H54 (cell line): ENCODE results near the gene TMEM87B.
"Not testable (repeated sequence)": the region's sequence is repeated elsewhere in the genome, so short reads cannot be mapped to it uniquely, and the experiment has no call there.

Experiments used
- DNase-seq: peaks from one replicate; pipeline ENCODE4 v3.0.0; 2011; ENCODE audit warnings: low spot score, mixed read lengths; ENCODE audit not compliant: insufficient read length
- FAIRE-seq: peaks from 3 replicates; lab custom pipeline; 2011; peaks lifted over from hg19 to GRCh38; lab: Jason Lieb, UNC
- POLR2A ChIP-seq: IDR thresholded peaks from 2 replicates; pipeline ENCODE4 v1.6.1; 2011; ENCODE audit warnings: low read depth, mild to moderate bottlenecking, low read length

The TMEM87B gene

GRCh38 chr2:112139033-112139614 is 84.1 kb downstream of the TMEM87B start:
- TF ChIP-seq POLR2A, result 0 out of 2 replicates have a peak, but pooled peaks have one; percentile 22
- not testable (repeated sequence) for DNase-seq, FAIRE-seq

- DNase-seq, FAIRE-seq: not testable (repeated sequence)
These were observed 84.7 kb downstream of the TMEM87B start for GRCh38 chr2:112139661-112140204.

DNA sequence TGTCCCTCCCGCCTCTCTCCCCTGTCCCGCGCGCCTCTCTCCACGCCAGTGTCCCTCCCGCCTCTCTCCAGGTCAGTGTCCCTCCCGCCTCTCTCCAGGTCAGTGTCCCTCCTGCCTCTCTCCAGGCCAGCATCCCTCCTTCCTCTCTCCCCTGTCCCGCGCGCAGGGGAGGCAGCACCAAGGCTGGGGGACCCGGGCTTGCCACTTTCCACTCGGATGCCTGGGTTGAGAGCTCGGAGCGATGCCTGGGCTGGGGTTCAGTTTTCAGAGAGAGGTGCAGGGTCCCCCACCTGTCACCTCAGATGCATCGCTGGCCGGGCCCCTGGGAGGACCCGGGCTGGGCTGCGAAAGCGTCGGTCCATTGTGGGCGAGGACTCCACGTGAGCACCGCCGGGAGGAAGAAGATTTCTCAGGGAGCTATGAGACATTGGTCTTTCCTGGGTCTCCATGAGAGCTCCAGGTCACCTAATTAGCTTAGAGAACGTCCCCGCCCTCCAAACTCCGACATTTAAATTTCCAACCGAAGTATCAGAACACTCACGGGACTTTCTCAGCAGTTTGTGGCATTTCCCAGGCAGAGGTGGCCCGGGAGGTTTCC is 85.2 kb downstream of the TMEM87B start:
- FAIRE-seq, result no peak
- DNase-seq, result no peak
- TF ChIP-seq POLR2A, result no peak

GRCh38 chr2:112140899-112141625 is 86.0 kb downstream of the TMEM87B start:
- FAIRE-seq (no peak), DNase-seq (no peak)
- no peak for TF ChIP-seq POLR2A

GRCh38 chr2:112141626-112142007 is 86.5 kb downstream of the TMEM87B start:
- DNase-seq, result no peak
- TF ChIP-seq POLR2A, result no peak
- no peak for FAIRE-seq

GRCh38 chr2:112142525-112143078 is 87.5 kb downstream of the TMEM87B start:
- no peak for TF ChIP-seq POLR2A
- FAIRE-seq (no peak), DNase-seq (no peak)

GRCh38 chr2:112143150-112143549 is 88.1 kb downstream of the TMEM87B start:
- no peak for TF ChIP-seq POLR2A
- FAIRE-seq (no peak), DNase-seq (no peak)

- no peak for TF ChIP-seq POLR2A
- no peak for FAIRE-seq
- no peak for DNase-seq
These were observed 89.9 kb downstream of the TMEM87B start for GRCh38 chr2:112144966-112145365.

DNA sequence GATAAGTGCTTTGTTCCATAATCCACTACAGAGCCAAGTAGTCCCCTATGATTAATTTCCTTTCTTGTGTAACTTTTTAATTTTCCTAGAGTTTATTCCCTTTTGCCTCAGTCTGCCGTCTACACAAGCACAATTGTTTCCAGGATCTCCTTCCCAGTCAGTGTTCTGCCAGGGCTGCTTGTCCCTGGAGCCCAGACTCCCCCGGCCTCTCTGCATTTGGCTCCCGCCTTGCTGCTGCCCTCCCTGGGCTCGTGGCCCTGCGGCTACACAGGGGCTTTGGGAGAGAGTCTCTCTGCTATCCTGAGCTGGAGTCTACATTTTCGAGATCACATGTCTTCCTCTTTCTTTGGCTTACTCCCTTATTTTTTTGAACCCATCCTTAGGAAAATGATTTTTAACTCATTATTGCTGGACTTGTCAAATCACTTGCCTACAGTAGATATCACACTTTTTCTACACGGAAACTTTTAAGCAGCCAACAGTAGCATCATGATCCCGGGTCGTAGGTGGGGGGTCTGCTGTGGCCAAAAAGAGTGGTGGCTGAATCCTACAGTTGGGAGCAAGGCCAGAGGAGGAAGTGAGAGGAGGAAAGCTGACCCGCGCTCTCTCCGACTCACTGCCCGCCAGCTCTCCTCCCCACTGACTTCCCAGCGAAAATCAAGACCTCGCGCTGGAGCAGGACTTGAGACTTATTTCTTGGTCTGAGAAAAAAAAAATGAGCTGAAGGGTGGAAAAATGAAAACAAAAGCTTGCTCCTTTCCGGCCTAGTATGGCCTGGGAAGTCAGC is 92.5 kb downstream of the TMEM87B start:
- DNase-seq (no peak), FAIRE-seq (no peak)
- TF ChIP-seq POLR2A, result no peak

DNA sequence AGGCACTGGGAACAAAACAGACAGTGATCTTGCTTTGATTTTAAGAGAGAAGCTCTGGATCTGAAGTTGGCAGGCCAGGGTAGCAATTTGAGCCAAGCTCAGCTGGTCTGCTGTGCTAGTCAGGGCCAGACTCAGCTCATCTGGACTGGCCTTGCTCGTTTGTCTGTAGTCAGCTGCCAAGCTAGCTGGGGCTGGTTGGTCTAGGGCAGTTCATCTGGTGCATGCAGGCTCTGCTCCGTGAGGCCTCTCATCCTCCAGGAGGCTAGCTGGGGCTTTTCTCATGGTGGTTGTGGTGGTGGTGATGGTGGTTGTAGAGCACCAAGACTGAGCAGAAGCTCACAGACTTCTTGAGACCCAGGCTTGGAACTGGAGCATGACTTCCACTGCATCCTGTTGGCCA is 93.4 kb downstream of the TMEM87B start:
- no peak for DNase-seq
- FAIRE-seq, result no peak
- TF ChIP-seq POLR2A, result no peak

- no peak for TF ChIP-seq POLR2A
- DNase-seq (no peak), FAIRE-seq (no peak)
These were observed 94.1 kb downstream of the TMEM87B start for GRCh38 chr2:112149194-112149593.

DNA sequence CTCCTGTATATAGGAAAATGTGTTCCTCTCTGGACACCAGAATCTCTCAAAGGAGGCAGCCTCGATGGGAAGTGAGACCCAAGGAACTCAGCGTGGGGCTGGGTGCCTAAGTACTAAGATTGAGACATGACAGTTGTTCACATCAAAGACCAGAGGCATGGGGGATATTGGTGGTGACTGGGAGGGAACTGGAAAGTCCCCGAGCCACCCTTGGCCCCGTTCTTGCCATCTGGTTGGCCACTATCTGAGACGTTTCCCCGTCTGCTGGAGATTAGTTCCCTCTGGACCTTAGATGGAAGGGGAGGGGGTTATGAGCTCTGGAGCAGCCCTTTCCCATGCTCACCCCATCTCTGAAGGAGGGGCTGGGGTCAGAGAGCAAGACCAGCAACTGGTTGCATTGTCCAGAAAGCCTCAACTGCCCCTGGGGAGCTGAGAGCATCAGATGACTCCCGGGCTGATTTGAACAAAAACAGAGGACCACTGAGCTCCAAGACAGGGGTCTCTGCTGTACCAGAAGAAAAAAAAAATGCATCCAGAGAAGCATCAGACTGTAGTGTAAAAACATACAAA is 94.9 kb downstream of the TMEM87B start:
- no peak for FAIRE-seq
- TF ChIP-seq POLR2A, result no peak
- DNase-seq, result no peak

- FAIRE-seq (no peak), DNase-seq (peak; percentile 29)
- TF ChIP-seq POLR2A, result no peak
These were observed 95.4 kb downstream of the TMEM87B start for GRCh38 chr2:112150447-112150846.

DNA sequence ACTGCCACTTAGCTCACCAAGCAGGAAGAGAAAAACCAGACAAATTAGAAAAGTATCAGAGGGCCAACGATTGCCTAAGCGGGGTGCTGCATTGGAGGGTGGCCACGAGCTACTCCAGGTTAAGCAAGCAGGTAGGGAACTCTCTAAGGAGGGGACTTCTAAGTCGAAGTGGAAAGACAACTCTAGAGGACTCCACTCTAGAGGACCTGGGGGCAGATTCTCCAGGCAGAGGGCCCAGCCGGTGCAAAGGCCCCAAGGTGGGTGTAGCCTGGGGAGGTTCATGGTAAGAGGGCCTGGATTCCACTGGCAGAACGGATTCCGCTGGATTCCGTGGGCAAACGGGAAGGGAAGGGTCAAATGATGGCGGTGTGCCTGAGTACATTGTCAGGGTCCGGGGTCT is 95.8 kb downstream of the TMEM87B start:
- no peak for TF ChIP-seq POLR2A
- DNase-seq (no peak), FAIRE-seq (no peak)
